Brain microvascular endothelial cell (primary cell): ENCODE data around the gene TRMT44.

Experiments
- DNase-seq: peaks from one replicate; pipeline ENCODE4 v3.0.0-alpha.2; 2020
- H3K27ac ChIP-seq: fragments of 250-450 bp; sonication (Bioruptor Pico); 2 replicates; pipeline ENCODE4 v1.5.1; 2020; ENCODE audit warnings: mild to moderate bottlenecking, moderate library complexity
- H3K27me3 ChIP-seq: fragments of 250-450 bp; sonication (Bioruptor Pico); replicated peaks from 2 replicates; pipeline ENCODE4 v1.5.1; 2020; ENCODE audit warnings: mild to moderate bottlenecking
- H3K36me3 ChIP-seq: fragments of 250-450 bp; sonication (Bioruptor Pico); replicated peaks from 2 replicates; pipeline ENCODE4 v1.5.1; 2020; ENCODE audit warnings: mild to moderate bottlenecking
- H3K4me3 ChIP-seq: 2 replicates; pipeline ENCODE4 v1.5.1; 2011; ENCODE audit warnings: low read depth, mild to moderate bottlenecking, control low read depth, low read length, moderate library complexity
- CTCF ChIP-seq: IDR thresholded peaks from 2 replicates; pipeline ENCODE4 v1.5.1; 2011; ENCODE audit warnings: low read depth, mild to moderate bottlenecking, moderate library complexity, low read length, control low read depth, inconsistent platforms; ENCODE audit errors: missing control alignments
- in situ Hi-C: cut with HindIII; loops from 2 replicates; pipeline ENCODE4 v1.10.0; 2017; ENCODE audit warnings: low sequenced_read_pairs, low pct_ligation_motif_present

TRMT44 gene

GRCh38 chr4:8516061-8516573 is 75.5 kb downstream of the TRMT44 start:
- DNase-seq, result no peak
- no peak overlapping the region for H3K27ac ChIP-seq
- no peaks in the 10 kb centered on the region for H3K36me3 ChIP-seq
- no peaks in the 10 kb centered on the region for H3K27me3 ChIP-seq
- no peak for TF ChIP-seq CTCF
- H3K4me3 ChIP-seq, result no peak overlapping the region
- in situ Hi-C loops, result no loop called here

GRCh38 chr4:8516996-8517550 is 76.5 kb downstream of the TRMT44 start:
- Histone ChIP-seq H3K36me3 (no peaks in the 10 kb centered on the region), H3K27me3 (no peaks in the 10 kb centered on the region), H3K27ac (no peak overlapping the region), H3K4me3 (no peak overlapping the region)
- no peak for TF ChIP-seq CTCF
- in situ Hi-C loops, result no loop called here
- DNase-seq, result no peak

- Histone ChIP-seq H3K4me3 (no peak overlapping the region), H3K36me3 (no peaks in the 10 kb centered on the region), H3K27ac (no peak overlapping the region), H3K27me3 (no peaks in the 10 kb centered on the region)
- TF ChIP-seq CTCF, result no peak
- in situ Hi-C loops, result no loop called here
- DNase-seq, result no peak
Observed at GRCh38 chr4:8517946-8518345, 77.4 kb downstream of the TRMT44 start.

GRCh38 chr4:8522160-8523120 is 81.9 kb downstream of the TRMT44 start:
- in situ Hi-C loops, result no loop called here
- no peaks in the 10 kb centered on the region for H3K27me3 ChIP-seq

GRCh38 chr4:8523175-8523574 is 82.6 kb downstream of the TRMT44 start:
- in situ Hi-C loops, result no loop called here
- DNase-seq, result no peak

More at GRCh38 chr4:8522160-8523120, 81.9 kb downstream of the TRMT44 start:
- Histone ChIP-seq H3K4me3 (no peak overlapping the region), H3K36me3 (no peaks in the 10 kb centered on the region), H3K27ac (no peak overlapping the region)
- DNase-seq, result no peak
- TF ChIP-seq CTCF, result no peak

More at GRCh38 chr4:8523175-8523574, 82.6 kb downstream of the TRMT44 start:
- Histone ChIP-seq H3K4me3 (no peak overlapping the region), H3K27me3 (no peaks in the 10 kb centered on the region), H3K36me3 (no peaks in the 10 kb centered on the region), H3K27ac (no peak overlapping the region)
- TF ChIP-seq CTCF, result no peak
